Activated CD8-positive, alpha-beta T cell treated with anti-CD3 and anti-CD28 coated beads for 36 hours (primary cell): Measurements from ENCODE around the gene SLC22A17. TPM values are rescaled to one million over a fixed set of nuclear protein-coding genes. Genes with fewer than 3 reads are reported as not detected.

ENCODE experiments used
- ATAC-seq: fragments of 200-7000 bp; cut with Tn5 transposase; one replicate; pipeline ENCODE4 v1.10.0; 2021; ENCODE audit warnings: mild to moderate bottlenecking, moderate library complexity
- CTCF ChIA-PET: fragments of 350-600 bp; sonication (Branson Sonifier 250); formaldehyde crosslinking; loops from one replicate; lab custom pipeline; 2021; ENCODE audit warnings: antibody characterized with exemption; lab: Charles Lee
- POLR2A ChIA-PET: fragments of 350-600 bp; sonication (Branson Sonifier 250); formaldehyde crosslinking; loops from one replicate; lab custom pipeline; 2021; ENCODE audit warnings: antibody characterized with exemption; lab: Charles Lee
- DNase-seq: peaks from one replicate; pipeline ENCODE4 v3.0.0-alpha.2; 2020
- H3K27ac Mint-ChIP-seq: one replicate; pipeline ENCODE4 v1.8.0; 2021; ENCODE audit warnings: mild to moderate bottlenecking, mixed read lengths
- H3K27me3 Mint-ChIP-seq: one replicate; pipeline ENCODE4 v1.8.0; 2021; ENCODE audit warnings: mixed read lengths
- H3K36me3 Mint-ChIP-seq: one replicate; pipeline ENCODE4 v1.8.0; 2021; ENCODE audit warnings: low read depth, mixed read lengths
- H3K4me1 Mint-ChIP-seq: one replicate; pipeline ENCODE4 v1.8.0; 2021; ENCODE audit warnings: low read depth, mixed read lengths
- H3K4me3 Mint-ChIP-seq: one replicate; pipeline ENCODE4 v1.8.0; 2021; ENCODE audit warnings: mild to moderate bottlenecking, moderate library complexity, mixed read lengths
- H3K9me3 Mint-ChIP-seq: one replicate; pipeline ENCODE4 v1.8.0; 2021; ENCODE audit warnings: mixed read lengths
- intact Hi-C: fragments of 100-400 bp; cut with micrococcal nuclease; formaldehyde crosslinking; loops from one replicate; pipeline ENCODE4 v1.10.0; 2022
- total RNA-seq, 2 experiments: library from RNA; stranded (reverse); gene quantifications; one replicate each; pipeline ENCODE4 v1.2.3, GENCODE V29; 2021
- TF ChIP-seq, protein P1 (sequence below): fragments of 200-600 bp; IDR thresholded peaks from one replicate; pipeline ENCODE4 v1.8.0; 2022; ENCODE audit warnings: antibody characterized with exemption, mild to moderate bottlenecking

Gene SLC22A17
- total RNA-seq, 2 experiments from 2014 or later, result 2.3 TPM

DNA sequence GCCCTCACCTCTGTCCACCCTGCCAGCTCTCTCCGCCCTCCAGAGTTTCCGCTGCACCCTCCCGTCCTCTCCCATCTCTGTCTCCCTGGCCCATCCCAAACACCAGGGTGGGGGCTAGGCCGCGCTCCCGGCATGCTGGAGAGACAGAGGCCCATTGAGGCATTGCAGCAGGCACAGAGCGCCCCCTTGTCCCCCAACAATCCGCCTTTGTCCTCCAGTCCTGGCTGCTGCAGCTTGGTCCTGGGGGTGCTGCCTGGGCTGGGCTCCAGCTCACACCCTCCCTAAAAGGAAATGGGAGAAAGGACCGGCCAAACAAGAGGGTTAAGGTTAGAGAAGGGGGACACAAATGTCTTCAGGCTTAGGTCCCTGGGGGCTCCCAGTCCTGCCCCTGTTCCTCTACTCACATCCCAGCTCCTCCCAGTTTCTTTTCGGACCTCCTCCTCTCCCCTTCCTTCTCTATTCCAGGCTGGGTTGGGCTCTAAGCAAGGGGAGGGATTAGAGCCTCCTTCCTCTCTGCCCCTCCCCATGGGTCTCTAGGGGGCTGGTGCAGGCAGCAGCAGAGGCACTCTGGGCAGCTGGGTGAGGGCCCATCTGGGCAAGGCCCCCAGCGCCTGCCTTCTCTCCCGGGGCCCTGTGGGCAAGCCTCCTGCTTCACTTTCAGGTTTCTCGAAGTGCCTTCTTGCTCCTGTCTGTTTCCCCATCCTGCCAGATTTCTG, 24.0 kb upstream of the SLC22A17 start, which contains the start of gene CMTM5:
Gene CMTM5 (plus strand): TSS at position 565 of the 716 bp plus-strand sequence. CDS start 206 bp downstream, outside the sequence.
- ATAC-seq, result no peak
- DNase-seq, result no peak
- Mint-ChIP-seq H3K27me3 (no peaks in the 10 kb centered on the region), H3K36me3 (no peaks in the 10 kb centered on the region), H3K9me3 (no peaks in the 10 kb centered on the region), H3K4me3 (no peak within 1 kb of the TSS), H3K4me1 (no peaks in the 10 kb centered on the region), H3K27ac (no peak within 1 kb of the TSS)
- ChIA-PET POLR2A (no interaction called here), CTCF (interaction anchor here (0.6 to 2.2 kb wide), 6 partner anchors 9 to 112 kb away, joined by 3 to 6 read pairs (median 4); partner anchors contain the start of gene PABPN1)
- TF ChIP-seq, protein P1, sequence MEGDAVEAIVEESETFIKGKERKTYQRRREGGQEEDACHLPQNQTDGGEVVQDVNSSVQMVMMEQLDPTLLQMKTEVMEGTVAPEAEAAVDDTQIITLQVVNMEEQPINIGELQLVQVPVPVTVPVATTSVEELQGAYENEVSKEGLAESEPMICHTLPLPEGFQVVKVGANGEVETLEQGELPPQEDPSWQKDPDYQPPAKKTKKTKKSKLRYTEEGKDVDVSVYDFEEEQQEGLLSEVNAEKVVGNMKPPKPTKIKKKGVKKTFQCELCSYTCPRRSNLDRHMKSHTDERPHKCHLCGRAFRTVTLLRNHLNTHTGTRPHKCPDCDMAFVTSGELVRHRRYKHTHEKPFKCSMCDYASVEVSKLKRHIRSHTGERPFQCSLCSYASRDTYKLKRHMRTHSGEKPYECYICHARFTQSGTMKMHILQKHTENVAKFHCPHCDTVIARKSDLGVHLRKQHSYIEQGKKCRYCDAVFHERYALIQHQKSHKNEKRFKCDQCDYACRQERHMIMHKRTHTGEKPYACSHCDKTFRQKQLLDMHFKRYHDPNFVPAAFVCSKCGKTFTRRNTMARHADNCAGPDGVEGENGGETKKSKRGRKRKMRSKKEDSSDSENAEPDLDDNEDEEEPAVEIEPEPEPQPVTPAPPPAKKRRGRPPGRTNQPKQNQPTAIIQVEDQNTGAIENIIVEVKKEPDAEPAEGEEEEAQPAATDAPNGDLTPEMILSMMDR, result no peak
- intact Hi-C loops, result no loop called here

DNA sequence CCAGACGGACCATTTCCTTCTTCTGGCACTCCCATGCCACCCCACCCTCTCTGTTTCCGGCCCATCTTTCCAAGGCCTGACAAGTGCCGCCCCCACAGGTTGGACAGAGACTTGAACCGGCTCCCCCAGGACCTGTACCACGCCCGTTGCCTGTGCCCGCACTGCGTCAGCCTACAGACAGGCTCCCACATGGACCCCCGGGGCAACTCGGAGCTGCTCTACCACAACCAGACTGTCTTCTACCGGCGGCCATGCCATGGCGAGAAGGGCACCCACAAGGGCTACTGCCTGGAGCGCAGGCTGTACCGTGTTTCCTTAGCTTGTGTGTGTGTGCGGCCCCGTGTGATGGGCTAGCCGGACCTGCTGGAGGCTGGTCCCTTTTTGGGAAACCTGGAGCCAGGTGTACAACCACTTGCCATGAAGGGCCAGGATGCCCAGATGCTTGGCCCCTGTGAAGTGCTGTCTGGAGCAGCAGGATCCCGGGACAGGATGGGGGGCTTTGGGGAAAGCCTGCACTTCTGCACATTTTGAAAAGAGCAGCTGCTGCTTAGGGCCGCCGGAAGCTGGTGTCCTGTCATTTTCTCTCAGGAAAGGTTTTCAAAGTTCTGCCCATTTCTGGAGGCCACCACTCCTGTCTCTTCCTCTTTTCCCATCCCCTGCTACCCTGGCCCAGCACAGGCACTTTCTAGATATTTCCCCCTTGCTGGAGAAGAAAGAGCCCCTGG, 23.0 kb upstream of the SLC22A17 start:
- no peak overlapping the region for H3K4me3 Mint-ChIP-seq
- ATAC-seq, result no peak
- TF ChIP-seq, protein P1, result no peak
- POLR2A ChIA-PET, result no interaction called here
- H3K27me3 Mint-ChIP-seq, result no peaks in the 10 kb centered on the region
- CTCF ChIA-PET, result interaction anchor here (1.9 to 2.1 kb wide), 2 partner anchors 49 to 111 kb away, joined by 4 to 6 read pairs; no protein-coding TSS in a partner anchor
- H3K9me3 Mint-ChIP-seq, result no peaks in the 10 kb centered on the region
- no peak for DNase-seq
- intact Hi-C loops, result no loop called here
- no peaks in the 10 kb centered on the region for H3K4me1 Mint-ChIP-seq
- H3K27ac Mint-ChIP-seq, result no peak overlapping the region
- no peaks in the 10 kb centered on the region for H3K36me3 Mint-ChIP-seq

DNA sequence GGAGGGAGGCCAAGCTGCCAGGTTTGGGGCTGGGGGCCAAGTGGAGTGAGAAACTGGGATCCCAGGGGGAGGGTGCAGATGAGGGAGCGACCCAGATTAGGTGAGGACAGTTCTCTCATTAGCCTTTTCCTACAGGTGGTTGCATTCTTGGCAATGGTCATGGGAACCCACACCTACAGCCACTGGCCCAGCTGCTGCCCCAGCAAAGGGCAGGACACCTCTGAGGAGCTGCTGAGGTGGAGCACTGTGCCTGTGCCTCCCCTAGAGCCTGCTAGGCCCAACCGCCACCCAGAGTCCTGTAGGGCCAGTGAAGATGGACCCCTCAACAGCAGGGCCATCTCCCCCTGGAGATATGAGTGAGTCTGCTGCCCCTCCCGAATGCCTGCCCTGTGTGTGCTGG, 20.4 kb upstream of the SLC22A17 start:
- no peaks in the 10 kb centered on the region for H3K9me3 Mint-ChIP-seq
- ChIA-PET CTCF (interaction anchor here (1.6 kb wide), 1 partner anchor 12 kb away, joined by 4 read pairs; no protein-coding TSS in a partner anchor), POLR2A (no interaction called here)
- H3K27ac Mint-ChIP-seq, result no peak overlapping the region
- intact Hi-C loops, result no loop called here
- no peak overlapping the region for H3K4me3 Mint-ChIP-seq
- no peaks in the 10 kb centered on the region for H3K27me3 Mint-ChIP-seq
- no peaks in the 10 kb centered on the region for H3K36me3 Mint-ChIP-seq
- no peaks in the 10 kb centered on the region for H3K4me1 Mint-ChIP-seq
- ATAC-seq (no peak), DNase-seq (no peak)
- TF ChIP-seq, protein P1, result no peak

DNA sequence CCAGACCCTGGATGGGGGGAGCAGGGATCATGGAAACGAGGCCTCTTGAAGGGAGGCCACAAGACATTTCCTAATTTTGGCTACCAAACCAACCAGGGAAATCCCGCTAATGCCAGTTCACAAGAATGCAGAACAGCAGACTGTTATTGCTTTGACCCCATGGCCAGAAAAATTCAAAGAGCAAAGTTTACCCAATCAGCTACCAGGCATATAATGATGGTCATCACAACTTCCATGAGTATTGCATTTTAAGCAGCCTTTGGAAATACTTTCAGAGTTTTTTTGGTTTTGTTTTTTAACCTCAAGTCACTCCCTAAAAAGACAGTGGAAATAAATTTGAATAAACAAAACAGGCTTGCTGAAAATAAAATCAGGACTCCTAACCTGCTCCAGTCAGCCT, 19.8 kb upstream of the SLC22A17 start, which contains the start of gene IL25:
Gene IL25 (plus strand): TSS at position 301 of the 400 bp plus-strand sequence.
- Mint-ChIP-seq H3K4me1 (no peaks in the 10 kb centered on the region), H3K9me3 (no peaks in the 10 kb centered on the region), H3K4me3 (no peak within 1 kb of the TSS), H3K27ac (no peak within 1 kb of the TSS), H3K27me3 (peaks cover 2% of the 10 kb centered on the region), H3K36me3 (no peaks in the 10 kb centered on the region)
- ChIA-PET CTCF (interaction anchor here (1.1 kb wide), 1 partner anchor 46 kb away, joined by 4 read pairs; no protein-coding TSS in a partner anchor), POLR2A (no interaction called here)
- ATAC-seq (no peak), DNase-seq (no peak)
- intact Hi-C loops, result no loop called here
- TF ChIP-seq, protein P1, result no peak
